PC-9 (cell line): ENCODE measurements around the gene ABCA7. TPM values are rescaled to one million over a fixed set of nuclear protein-coding genes. Genes with fewer than 3 reads are reported as not detected.

Experiments used
- BruUV-seq: library from RNA; stranded (reverse); fragments of 400-500 nt; replicated peaks from 2 replicates; lab custom pipeline; 2021; lab: Mats Ljungman, UMichigan
- CTCF ChIA-PET: fragments of 300-600 bp; sonication (Branson Sonifier 250); formaldehyde crosslinking; loops from one replicate; lab custom pipeline; 2022; ENCODE audit warnings: antibody characterized with exemption; lab: Charles Lee
- POLR2A ChIA-PET: fragments of 300-600 bp; sonication (Branson Sonifier 250); formaldehyde crosslinking; loops from one replicate; lab custom pipeline; 2022; ENCODE audit warnings: antibody characterized with exemption; ENCODE audit not compliant: unreplicated experiment; lab: Charles Lee
- DNase-seq, 2 experiments: peaks; one replicate each; pipeline versions ENCODE4 v3.0.0 to v3.0.0-alpha.2; 2015 to 2022; ENCODE audit warnings: mixed read lengths in 1 of 2
- H2AFZ ChIP-seq: fragments of 200-600 bp; sonication (generic); 2 replicates; pipeline ENCODE4 v1.8.1; 2017; ENCODE audit warnings: antibody characterized with exemption
- H3F3A ChIP-seq: fragments of 200-600 bp; sonication (generic); 2 replicates; pipeline ENCODE4 v1.8.1; 2017; ENCODE audit warnings: antibody characterized with exemption, mild to moderate bottlenecking, low read depth; ENCODE audit not compliant: insufficient read depth
- H3K27ac ChIP-seq: fragments of 200-600 bp; sonication (generic); 2 replicates; pipeline ENCODE4 v1.6.1; 2016; ENCODE audit warnings: mixed run types
- H3K27me3 ChIP-seq: fragments of 200-600 bp; sonication (generic); 2 replicates; pipeline ENCODE4 v1.6.1; 2016; ENCODE audit warnings: low read depth, mixed run types; ENCODE audit not compliant: insufficient read depth
- H3K36me3 ChIP-seq: fragments of 200-600 bp; sonication (generic); 2 replicates; pipeline ENCODE4 v1.6.1; 2016; ENCODE audit warnings: low read depth, mixed run types
- H3K4me1 ChIP-seq: fragments of 200-600 bp; sonication (generic); replicated peaks from 2 replicates; pipeline ENCODE4 v1.6.1; 2016; ENCODE audit warnings: mixed run types; ENCODE audit not compliant: insufficient read depth
- H3K4me2 ChIP-seq: fragments of 200-600 bp; sonication (generic); 2 replicates; pipeline ENCODE4 v1.6.1; 2017; ENCODE audit warnings: mixed run types
- H3K4me3 ChIP-seq: fragments of 200-600 bp; sonication (generic); 2 replicates; pipeline ENCODE4 v1.6.1; 2016; ENCODE audit warnings: mixed run types
- H3K79me2 ChIP-seq: fragments of 200-600 bp; sonication (generic); 2 replicates; pipeline ENCODE4 v1.6.1; 2017; ENCODE audit warnings: low read depth, mixed run types
- H3K9me2 ChIP-seq: fragments of 200-600 bp; sonication (generic); 2 replicates; pipeline ENCODE4 v1.8.1; 2017; ENCODE audit warnings: mild to moderate bottlenecking; ENCODE audit not compliant: insufficient read depth
- H3K9me3 ChIP-seq: fragments of 200-600 bp; sonication (generic); 2 replicates; pipeline ENCODE4 v1.8.1; 2016; ENCODE audit warnings: low read depth; ENCODE audit not compliant: insufficient read depth
- H4K20me1 ChIP-seq: fragments of 200-600 bp; sonication (generic); 2 replicates; pipeline ENCODE4 v1.8.1; 2017; ENCODE audit not compliant: insufficient read depth
- EZH2 ChIP-seq: fragments of 200-600 bp; sonication (generic); IDR thresholded peaks from 2 replicates; pipeline ENCODE4 v1.8.0; 2017; ENCODE audit warnings: antibody characterized with exemption, low read depth
- intact Hi-C: fragments of 100-400 bp; cut with micrococcal nuclease; formaldehyde crosslinking; loops from one replicate; pipeline ENCODE4 v1.10.0; 2022; ENCODE audit not compliant: unreplicated experiment
- total RNA-seq: library from RNA; stranded (reverse); gene quantifications from 2 replicates; pipeline ENCODE4 v1.2.3, GENCODE V29; 2021
- TF ChIP-seq, protein P1 (sequence below): fragments of 200-600 bp; sonication (generic); conservative IDR thresholded peaks from 2 replicates; pipeline ENCODE4 v1.6.1; 2017; ENCODE audit warnings: mixed run types, antibody characterized with exemption, mild to moderate bottlenecking, moderate library complexity

The ABCA7 gene
- total RNA-seq, 1 experiment from 2014 or later, result 29.9 TPM

DNA sequence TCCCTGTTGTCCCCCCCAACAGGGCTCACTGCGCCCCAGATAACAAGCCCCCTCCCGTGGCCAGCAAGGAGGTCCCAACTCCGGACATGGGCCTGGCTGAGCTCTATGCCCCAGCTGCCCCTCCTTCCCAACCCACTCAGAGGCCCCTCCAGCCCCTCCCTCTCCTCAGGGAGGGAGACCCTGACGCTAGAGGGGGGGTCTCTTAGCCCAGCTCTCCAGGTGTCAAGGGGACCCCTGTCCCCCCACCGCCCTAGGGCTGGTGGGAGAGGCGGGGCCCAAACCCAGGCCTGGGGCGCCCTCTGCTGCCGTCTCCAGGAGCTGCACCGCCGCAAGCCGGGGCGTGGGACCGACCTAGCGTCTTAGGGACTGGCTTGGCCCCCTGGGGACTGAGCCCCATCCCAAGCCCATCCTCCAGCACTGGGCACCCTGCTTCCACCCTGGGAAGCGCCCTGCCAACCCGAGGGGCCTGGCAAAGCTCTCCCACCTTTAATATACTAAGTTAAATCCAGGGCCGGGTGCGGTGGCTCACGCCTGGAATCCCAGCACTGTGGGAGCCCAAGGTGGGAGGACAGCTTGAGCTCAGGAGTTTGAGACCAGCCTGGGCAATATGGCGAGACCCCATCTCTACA, 38.3 kb upstream of the ABCA7 start:
- Histone ChIP-seq H3K36me3 (no peaks in the 10 kb centered on the region), H3K27me3 (peaks cover 34% of the 10 kb centered on the region), H4K20me1 (no peaks in the 10 kb centered on the region; the same call in 1 of the 2 replicates), H3K9me3 (no peaks in the 10 kb centered on the region), H2AFZ (no peak overlapping the region), H3K4me3 (no peak overlapping the region), H3K9me2 (no peaks in the 10 kb centered on the region), H3K79me2 (no peaks in the 10 kb centered on the region), H3F3A (peaks cover 23% of the 10 kb centered on the region; the same call in 1 of the 2 replicates), H3K4me2 (0 out of 2 replicates have a peak overlapping the region, but pooled peaks have one; percentile 13), H3K4me1 (peaks cover 2% of the 10 kb centered on the region), H3K27ac (no peak overlapping the region)
- intact Hi-C loops, result loop anchor here (1.0 kb wide), 1 partner anchor 80 kb away; no protein-coding TSS in a partner anchor
- ChIA-PET CTCF (interaction anchor here (0.5 to 1.0 kb wide), 3 partner anchors 15 to 202 kb away, joined by 4 to 6 read pairs (median 5); no protein-coding TSS in a partner anchor), POLR2A (no interaction called here)
- DNase-seq, result peak in 1 of 2 experiments; percentile 59
- BruUV-seq, result no TSS peak
- no peak for TF ChIP-seq EZH2
- TF ChIP-seq, protein P1, sequence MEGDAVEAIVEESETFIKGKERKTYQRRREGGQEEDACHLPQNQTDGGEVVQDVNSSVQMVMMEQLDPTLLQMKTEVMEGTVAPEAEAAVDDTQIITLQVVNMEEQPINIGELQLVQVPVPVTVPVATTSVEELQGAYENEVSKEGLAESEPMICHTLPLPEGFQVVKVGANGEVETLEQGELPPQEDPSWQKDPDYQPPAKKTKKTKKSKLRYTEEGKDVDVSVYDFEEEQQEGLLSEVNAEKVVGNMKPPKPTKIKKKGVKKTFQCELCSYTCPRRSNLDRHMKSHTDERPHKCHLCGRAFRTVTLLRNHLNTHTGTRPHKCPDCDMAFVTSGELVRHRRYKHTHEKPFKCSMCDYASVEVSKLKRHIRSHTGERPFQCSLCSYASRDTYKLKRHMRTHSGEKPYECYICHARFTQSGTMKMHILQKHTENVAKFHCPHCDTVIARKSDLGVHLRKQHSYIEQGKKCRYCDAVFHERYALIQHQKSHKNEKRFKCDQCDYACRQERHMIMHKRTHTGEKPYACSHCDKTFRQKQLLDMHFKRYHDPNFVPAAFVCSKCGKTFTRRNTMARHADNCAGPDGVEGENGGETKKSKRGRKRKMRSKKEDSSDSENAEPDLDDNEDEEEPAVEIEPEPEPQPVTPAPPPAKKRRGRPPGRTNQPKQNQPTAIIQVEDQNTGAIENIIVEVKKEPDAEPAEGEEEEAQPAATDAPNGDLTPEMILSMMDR, result peak; percentile 94

DNA sequence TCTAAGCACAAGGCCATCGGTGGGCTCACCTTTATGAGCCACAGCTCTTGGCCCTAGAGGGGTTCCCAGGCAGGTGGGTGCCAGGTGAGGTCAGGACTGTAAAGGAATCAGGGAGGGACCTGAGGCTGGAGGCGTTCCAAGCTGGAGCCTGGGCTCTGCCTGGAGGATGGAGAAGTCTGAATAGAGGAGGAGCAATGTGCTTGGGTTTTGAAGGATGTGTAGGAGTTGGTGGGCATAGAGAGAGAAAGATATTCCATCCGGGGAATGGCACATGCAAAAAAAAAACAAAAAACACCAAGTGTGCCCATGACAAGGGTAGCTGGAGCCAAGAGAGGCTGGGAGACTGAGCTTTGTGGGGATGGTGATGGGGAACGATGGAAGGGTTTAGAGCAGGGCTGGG, 37.3 kb upstream of the ABCA7 start:
- Histone ChIP-seq H3K27ac (no peak overlapping the region), H3K36me3 (no peaks in the 10 kb centered on the region), H3K27me3 (peaks cover 28% of the 10 kb centered on the region), H2AFZ (no peak overlapping the region), H3K79me2 (no peaks in the 10 kb centered on the region), H3K9me2 (no peaks in the 10 kb centered on the region), H3F3A (peaks cover 21% of the 10 kb centered on the region; the same call in 1 of the 2 replicates), H3K4me1 (no peaks in the 10 kb centered on the region), H3K9me3 (no peaks in the 10 kb centered on the region), H3K4me3 (no peak overlapping the region), H4K20me1 (no peaks in the 10 kb centered on the region; the same call in 1 of the 2 replicates), H3K4me2 (no peak overlapping the region)
- TF ChIP-seq, protein P1, result no peak
- TF ChIP-seq EZH2, result no peak
- POLR2A ChIA-PET, result interaction anchor here (0.5 kb wide), 1 partner anchor 26 kb away, joined by 3 read pairs; no protein-coding TSS in a partner anchor
- DNase-seq, result no peak
- CTCF ChIA-PET, result interaction anchor here (0.7 kb wide), 1 partner anchor 10 kb away, joined by 11 read pairs; no protein-coding TSS in a partner anchor
- intact Hi-C loops, result no loop called here
- BruUV-seq, result no TSS peak

GRCh38 chr19:1003283-1003682, 36.6 kb upstream of the ABCA7 start:
- ChIA-PET POLR2A (interaction anchor here (0.5 kb wide), 1 partner anchor 26 kb away, joined by 3 read pairs; no protein-coding TSS in a partner anchor), CTCF (no interaction called here)
- no peaks in the 10 kb centered on the region for H3K9me3 ChIP-seq
- H3K4me2 ChIP-seq, result no peak overlapping the region
- no peak overlapping the region for H3K4me3 ChIP-seq
- peaks cover 21% of the 10 kb centered on the region for H3K27me3 ChIP-seq
- H3K27ac ChIP-seq, result no peak overlapping the region
- H2AFZ ChIP-seq, result no peak overlapping the region
- H3K36me3 ChIP-seq, result no peaks in the 10 kb centered on the region
- intact Hi-C loops, result no loop called here
- BruUV-seq, result no TSS peak
- peaks cover 16% of the 10 kb centered on the region; the same call in 1 of the 2 replicates for H3F3A ChIP-seq
- no peaks in the 10 kb centered on the region for H3K79me2 ChIP-seq
- TF ChIP-seq EZH2, result no peak
- TF ChIP-seq, protein P1, result no peak
- no peaks in the 10 kb centered on the region for H3K9me2 ChIP-seq
- H4K20me1 ChIP-seq, result no peaks in the 10 kb centered on the region; the same call in 1 of the 2 replicates
- H3K4me1 ChIP-seq, result no peaks in the 10 kb centered on the region
- DNase-seq, result no peak
